WI38 (cell line): ENCODE results near the gene NBEA.

Source experiments
- H3K4me3 ChIP-seq: 2 replicates; pipeline ENCODE4 v1.5.1; 2011; ENCODE audit warnings: low read depth, mild to moderate bottlenecking, control low read depth, low read length
- TF ChIP-seq, protein P1 (sequence below): IDR thresholded peaks from 2 replicates; pipeline ENCODE4 v1.5.1; 2012; ENCODE audit warnings: low read depth, mild to moderate bottlenecking, control low read depth, low read length

The NBEA gene, protein sequence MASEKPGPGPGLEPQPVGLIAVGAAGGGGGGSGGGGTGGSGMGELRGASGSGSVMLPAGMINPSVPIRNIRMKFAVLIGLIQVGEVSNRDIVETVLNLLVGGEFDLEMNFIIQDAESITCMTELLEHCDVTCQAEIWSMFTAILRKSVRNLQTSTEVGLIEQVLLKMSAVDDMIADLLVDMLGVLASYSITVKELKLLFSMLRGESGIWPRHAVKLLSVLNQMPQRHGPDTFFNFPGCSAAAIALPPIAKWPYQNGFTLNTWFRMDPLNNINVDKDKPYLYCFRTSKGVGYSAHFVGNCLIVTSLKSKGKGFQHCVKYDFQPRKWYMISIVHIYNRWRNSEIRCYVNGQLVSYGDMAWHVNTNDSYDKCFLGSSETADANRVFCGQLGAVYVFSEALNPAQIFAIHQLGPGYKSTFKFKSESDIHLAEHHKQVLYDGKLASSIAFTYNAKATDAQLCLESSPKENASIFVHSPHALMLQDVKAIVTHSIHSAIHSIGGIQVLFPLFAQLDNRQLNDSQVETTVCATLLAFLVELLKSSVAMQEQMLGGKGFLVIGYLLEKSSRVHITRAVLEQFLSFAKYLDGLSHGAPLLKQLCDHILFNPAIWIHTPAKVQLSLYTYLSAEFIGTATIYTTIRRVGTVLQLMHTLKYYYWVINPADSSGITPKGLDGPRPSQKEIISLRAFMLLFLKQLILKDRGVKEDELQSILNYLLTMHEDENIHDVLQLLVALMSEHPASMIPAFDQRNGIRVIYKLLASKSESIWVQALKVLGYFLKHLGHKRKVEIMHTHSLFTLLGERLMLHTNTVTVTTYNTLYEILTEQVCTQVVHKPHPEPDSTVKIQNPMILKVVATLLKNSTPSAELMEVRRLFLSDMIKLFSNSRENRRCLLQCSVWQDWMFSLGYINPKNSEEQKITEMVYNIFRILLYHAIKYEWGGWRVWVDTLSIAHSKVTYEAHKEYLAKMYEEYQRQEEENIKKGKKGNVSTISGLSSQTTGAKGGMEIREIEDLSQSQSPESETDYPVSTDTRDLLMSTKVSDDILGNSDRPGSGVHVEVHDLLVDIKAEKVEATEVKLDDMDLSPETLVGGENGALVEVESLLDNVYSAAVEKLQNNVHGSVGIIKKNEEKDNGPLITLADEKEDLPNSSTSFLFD (N-terminal part only)

DNA sequence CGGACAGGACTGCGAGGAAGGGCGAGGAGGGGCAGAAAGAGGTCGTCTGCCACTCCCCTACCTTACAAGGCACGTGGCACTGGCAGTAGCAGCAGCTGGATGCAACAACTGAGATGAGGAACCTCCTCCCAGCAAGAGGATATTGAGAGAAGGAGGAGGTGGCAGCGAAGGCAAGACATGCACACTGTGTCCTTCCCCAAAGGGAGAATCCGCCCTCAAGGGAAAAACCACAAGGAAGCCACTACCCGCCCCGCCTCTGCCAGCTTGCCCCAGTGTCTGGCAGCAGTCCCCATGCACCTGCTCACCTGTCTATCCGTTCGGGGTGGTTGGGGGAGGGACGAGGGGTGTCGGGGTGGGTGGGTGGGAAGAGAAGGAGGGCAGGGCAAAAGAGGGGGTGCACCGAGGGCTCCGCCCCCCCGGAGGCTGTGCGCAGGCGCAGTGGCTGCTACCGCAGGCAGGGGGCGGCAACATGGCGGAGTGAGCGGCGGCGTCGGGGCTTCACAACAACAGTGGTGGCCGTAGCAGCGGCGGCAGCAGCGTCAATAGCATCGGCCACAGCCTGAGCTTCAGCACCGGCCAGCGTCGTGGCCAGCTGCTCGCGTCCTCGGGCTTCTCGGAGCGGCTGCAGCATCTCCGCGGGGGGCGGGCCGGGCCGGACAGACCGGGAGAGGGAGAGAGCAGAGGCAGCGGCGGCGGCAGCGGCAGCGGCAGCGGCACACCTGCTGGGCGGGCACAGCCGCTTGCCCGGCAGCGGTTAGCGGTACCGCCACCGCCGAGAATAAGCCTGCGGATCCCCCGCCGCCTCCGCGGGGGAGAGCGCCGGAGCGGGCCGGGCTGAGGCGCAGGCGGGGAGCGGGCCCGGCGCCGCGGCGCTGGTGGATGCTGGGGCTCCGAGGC lies at the start of gene NBEA:
TSS of gene NBEA (plus strand) at position 436 of the 897 bp plus-strand sequence. CDS start 551 bp downstream, outside the sequence.
- H3K4me3 ChIP-seq: peak within 1 kb of the TSS; percentile 58
- TF ChIP-seq, protein P1, sequence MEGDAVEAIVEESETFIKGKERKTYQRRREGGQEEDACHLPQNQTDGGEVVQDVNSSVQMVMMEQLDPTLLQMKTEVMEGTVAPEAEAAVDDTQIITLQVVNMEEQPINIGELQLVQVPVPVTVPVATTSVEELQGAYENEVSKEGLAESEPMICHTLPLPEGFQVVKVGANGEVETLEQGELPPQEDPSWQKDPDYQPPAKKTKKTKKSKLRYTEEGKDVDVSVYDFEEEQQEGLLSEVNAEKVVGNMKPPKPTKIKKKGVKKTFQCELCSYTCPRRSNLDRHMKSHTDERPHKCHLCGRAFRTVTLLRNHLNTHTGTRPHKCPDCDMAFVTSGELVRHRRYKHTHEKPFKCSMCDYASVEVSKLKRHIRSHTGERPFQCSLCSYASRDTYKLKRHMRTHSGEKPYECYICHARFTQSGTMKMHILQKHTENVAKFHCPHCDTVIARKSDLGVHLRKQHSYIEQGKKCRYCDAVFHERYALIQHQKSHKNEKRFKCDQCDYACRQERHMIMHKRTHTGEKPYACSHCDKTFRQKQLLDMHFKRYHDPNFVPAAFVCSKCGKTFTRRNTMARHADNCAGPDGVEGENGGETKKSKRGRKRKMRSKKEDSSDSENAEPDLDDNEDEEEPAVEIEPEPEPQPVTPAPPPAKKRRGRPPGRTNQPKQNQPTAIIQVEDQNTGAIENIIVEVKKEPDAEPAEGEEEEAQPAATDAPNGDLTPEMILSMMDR: no peak

DNA sequence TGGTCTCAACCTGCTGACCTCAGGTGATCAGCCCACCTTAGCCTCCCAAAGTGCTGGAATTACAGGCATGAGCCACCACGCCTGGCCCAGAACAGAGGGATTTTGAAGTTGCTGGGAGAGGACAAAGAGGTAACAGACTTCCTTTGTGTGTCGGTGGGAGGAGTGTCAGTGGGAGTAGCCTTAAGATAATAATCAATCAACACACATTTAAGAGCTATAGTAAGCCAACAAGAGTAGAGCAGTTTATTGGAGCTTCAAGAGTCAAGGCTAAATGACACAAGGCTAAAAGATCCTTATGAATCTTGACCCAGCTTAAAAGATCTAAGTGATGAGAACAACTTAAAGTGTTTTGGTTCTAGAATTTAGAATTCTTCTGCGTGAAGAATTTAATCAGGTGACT lies 47.3 kb upstream of the NBEA start:
- TF ChIP-seq, protein P1: no peak

DNA sequence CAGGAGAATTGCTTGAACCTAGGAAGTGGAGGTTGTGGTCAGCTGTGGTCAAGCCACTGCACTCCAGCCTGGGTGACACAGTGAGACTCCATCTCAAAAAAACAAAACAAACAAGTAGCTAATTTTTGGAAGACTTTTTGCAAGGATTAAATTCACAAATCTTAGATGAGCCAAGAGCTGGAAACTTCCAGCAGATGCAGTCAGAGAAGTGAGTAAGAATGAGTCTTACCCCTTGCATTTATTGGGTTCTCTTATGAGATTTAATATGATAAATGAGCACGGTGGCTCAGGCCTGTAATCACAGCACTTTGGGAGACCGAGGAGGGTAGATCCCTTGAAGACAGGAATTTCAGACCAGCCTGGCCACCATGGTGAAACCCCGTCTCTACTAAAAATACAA lies 44.9 kb upstream of the NBEA start:
- TF ChIP-seq, protein P1: no peak
- H3K4me3 ChIP-seq: no peak overlapping the region

More for the DNA sequence above, 47.3 kb upstream of the NBEA start:
- no peak overlapping the region for H3K4me3 ChIP-seq

DNA sequence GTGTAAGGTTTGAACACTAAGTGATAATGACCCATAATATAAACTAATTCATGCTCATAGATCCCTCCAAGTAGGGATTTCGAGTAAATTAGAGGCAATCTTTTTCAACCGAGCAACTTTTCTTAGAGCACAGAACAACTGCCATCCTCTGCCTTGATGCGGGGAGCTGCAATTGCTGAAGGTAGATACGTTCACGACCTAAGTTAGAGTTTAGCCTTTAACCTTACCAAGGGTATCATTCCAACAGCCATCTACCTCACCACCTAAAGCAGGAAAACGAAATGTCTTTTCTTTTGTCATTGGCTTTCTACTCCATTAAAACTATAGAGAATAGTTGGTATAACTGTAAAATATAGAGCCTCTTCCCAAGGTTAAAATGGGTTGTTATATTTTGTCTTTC lies 42.2 kb upstream of the NBEA start:
- TF ChIP-seq, protein P1: no peak
- H3K4me3 ChIP-seq: no peak overlapping the region

DNA sequence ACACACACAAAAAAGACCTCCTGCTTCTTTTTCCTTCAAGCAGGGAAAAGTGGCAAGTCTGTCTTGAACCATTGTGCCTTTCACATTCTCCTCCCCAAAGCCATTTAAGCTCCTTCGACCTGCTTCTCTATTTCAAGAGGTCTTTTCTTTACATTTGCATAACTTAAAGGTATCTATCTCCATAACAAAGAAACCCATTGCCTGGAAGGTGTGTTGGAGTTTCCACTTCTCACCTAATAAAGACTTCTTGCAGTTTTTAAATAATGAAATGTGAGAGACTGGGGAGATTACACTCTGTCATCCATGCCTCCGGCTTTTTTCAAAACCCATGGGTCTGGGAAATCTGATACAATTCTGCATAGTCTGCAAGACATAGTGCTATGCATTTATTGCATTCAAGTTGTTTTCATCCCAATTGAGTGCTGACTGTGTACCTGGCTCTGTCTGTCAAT lies 41.8 kb upstream of the NBEA start:
- H3K4me3 ChIP-seq: no peak overlapping the region
- TF ChIP-seq, protein P1: no peak

DNA sequence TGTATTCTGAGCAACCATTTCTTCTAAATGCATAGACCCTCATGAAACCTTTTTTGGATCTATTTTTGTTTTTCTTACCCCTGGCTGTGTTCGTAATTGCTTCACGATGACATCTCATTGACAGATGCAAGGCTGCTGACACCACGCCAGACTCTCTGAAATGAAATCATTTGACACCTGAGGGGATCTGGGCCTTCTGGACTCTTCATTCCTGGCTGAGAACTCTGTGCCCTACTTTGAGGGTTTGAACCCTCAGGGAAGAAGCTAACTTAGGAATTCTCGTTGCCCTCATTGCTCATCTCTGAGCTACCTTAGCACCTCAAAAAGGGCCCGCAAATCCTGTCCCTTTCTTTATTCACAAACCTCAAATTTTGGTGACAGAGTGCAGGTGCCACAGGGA lies 40.5 kb upstream of the NBEA start:
- TF ChIP-seq, protein P1: no peak
- no peak overlapping the region for H3K4me3 ChIP-seq
